IPS-18a (cell line): ENCODE results near the gene TOGARAM1.

ENCODE experiments used
- H3K27ac ChIP-seq: one replicate; pipeline ENCODE4 v1.5.1; 2013; ENCODE audit warnings: low read length
- H3K27me3 ChIP-seq: one replicate; pipeline ENCODE4 v1.6.1; 2013; ENCODE audit warnings: mild to moderate bottlenecking, low read length; ENCODE audit not compliant: control insufficient read depth, insufficient read depth
- H3K36me3 ChIP-seq: one replicate; pipeline ENCODE4 v1.6.1; 2013; ENCODE audit warnings: low read depth, low read length; ENCODE audit not compliant: control insufficient read depth
- H3K4me1 ChIP-seq: one replicate; pipeline ENCODE4 v1.6.1; 2013; ENCODE audit warnings: low read depth, low read length; ENCODE audit not compliant: control insufficient read depth
- H3K4me3 ChIP-seq: one replicate; pipeline ENCODE4 v1.5.1; 2013; ENCODE audit warnings: low read length
- H3K9ac ChIP-seq: one replicate; pipeline ENCODE4 v1.6.1; 2013; ENCODE audit warnings: mild to moderate bottlenecking, low read length, moderate library complexity
- H3K9me3 ChIP-seq: one replicate; pipeline ENCODE4 v1.6.1; 2013; ENCODE audit warnings: low read depth, low read length; ENCODE audit not compliant: control insufficient read depth

Gene TOGARAM1, protein sequence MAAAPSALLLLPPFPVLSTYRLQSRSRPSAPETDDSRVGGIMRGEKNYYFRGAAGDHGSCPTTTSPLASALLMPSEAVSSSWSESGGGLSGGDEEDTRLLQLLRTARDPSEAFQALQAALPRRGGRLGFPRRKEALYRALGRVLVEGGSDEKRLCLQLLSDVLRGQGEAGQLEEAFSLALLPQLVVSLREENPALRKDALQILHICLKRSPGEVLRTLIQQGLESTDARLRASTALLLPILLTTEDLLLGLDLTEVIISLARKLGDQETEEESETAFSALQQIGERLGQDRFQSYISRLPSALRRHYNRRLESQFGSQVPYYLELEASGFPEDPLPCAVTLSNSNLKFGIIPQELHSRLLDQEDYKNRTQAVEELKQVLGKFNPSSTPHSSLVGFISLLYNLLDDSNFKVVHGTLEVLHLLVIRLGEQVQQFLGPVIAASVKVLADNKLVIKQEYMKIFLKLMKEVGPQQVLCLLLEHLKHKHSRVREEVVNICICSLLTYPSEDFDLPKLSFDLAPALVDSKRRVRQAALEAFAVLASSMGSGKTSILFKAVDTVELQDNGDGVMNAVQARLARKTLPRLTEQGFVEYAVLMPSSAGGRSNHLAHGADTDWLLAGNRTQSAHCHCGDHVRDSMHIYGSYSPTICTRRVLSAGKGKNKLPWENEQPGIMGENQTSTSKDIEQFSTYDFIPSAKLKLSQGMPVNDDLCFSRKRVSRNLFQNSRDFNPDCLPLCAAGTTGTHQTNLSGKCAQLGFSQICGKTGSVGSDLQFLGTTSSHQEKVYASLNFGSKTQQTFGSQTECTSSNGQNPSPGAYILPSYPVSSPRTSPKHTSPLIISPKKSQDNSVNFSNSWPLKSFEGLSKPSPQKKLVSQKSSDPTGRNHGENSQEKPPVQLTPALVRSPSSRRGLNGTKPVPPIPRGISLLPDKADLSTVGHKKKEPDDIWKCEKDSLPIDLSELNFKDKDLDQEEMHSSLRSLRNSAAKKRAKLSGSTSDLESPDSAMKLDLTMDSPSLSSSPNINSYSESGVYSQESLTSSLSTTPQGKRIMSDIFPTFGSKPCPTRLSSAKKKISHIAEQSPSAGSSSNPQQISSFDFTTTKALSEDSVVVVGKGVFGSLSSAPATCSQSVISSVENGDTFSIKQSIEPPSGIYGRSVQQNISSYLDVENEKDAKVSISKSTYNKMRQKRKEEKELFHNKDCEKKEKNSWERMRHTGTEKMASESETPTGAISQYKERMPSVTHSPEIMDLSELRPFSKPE (N-terminal part only)

DNA sequence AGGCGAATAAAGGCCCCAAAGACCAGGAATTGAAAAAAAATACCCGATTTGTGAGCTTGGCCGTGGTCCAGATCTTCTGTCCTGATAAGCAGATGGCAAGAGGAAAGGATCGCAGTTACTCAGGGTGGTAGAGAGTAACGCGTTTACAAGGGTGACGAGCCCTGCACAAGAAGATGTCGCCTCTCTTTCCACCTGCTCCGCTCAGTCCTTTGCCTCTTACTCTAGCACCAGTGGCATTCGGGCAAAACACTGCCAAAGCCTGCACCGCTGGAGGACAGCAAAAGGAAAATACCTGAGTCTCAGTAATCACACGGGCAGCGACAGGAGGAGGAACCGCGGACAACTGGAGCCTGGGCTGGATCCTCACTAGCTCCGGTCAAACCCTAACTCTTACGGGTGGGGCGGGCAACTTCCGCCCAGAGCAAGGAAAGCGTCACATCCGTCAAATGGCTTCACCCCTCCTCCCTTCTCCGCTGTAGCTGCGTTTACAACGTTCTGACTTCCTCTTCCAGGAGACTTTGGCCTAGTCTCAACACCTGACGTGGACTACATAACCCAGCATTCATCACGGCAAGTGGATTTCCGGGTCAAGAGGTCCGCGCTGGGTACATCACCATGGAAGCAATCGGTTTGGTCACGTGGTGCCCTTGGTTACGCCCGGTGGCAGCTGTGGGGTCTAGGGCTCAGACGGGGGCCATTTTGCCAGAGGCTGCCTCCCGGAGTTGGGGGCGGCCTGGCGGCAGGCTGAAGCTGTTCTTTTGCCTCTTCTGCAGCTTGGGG, at the start of gene TOGARAM1, which contains the start of gene KLHL28:
TOGARAM1 (plus strand) TSS at position 637 of the 780 bp plus-strand sequence. CDS start 232 bp downstream, outside the sequence.
KLHL28 (minus strand) TSS at position 394 of the 780 bp plus-strand sequence. CDS start 16,019 bp downstream, outside the sequence.
- Histone ChIP-seq H3K4me1 (peaks cover 26% of the 10 kb centered on the region), H3K4me3 (peak within 1 kb of the TSS; percentile 78), H3K9me3 (no peaks in the 10 kb centered on the region)

DNA sequence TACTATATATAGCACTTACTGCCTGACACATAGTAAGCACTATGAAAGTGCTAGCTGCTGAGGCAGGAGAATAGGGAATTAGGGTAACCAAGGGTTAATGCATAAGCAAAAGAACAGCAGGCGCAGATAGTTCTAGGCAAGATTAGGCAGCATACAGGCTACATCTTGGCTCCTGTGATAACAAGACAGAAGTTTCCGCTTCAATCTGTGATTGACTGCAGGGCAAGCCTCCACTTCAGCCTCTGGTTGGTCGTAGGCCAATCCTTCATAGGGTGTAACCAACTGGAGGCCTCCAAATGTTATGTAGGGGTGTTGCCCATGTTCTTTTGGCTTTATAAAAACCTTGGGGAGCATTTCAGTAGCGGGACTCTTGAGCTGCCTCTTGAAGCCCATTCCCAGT, 47.1 kb upstream of the TOGARAM1 start:
- H3K9me3 ChIP-seq, result no peaks in the 10 kb centered on the region
- H3K4me3 ChIP-seq, result no peak overlapping the region
- H3K27me3 ChIP-seq, result no peaks in the 10 kb centered on the region
- H3K27ac ChIP-seq, result no peak overlapping the region
- H3K4me1 ChIP-seq, result peaks cover 7% of the 10 kb centered on the region
- H3K36me3 ChIP-seq, result no peaks in the 10 kb centered on the region
- no peak overlapping the region for H3K9ac ChIP-seq

More for the DNA sequence above, at the start of gene TOGARAM1, which contains the start of gene KLHL28:
- Histone ChIP-seq H3K9ac (peak within 1 kb of the TSS; percentile 80), H3K27ac (peak within 1 kb of the TSS; percentile 78), H3K36me3 (no peaks in the 10 kb centered on the region), H3K27me3 (no peaks in the 10 kb centered on the region)

DNA sequence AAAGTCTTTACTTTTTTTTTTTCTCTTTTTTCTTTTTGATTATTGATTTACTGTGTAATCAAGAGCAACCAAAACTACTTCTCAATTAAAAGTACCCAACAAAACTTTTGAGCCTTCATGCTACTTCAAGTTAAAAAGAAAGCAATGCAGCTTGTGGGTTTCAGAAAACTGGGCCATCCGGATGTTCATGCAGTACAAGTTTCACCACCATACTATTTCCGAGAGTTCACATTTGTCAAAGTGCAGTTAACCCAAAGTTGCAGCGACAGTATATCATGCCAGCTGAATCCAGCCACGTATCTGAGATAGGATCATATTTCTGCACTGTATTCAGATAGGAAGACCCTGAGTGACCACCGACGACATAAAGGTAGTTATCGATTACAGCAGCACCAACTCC, 33.2 kb upstream of the TOGARAM1 start:
- Histone ChIP-seq H3K27me3 (no peaks in the 10 kb centered on the region), H3K4me1 (no peaks in the 10 kb centered on the region), H3K27ac (no peak overlapping the region), H3K4me3 (no peak overlapping the region), H3K36me3 (no peaks in the 10 kb centered on the region), H3K9me3 (no peaks in the 10 kb centered on the region), H3K9ac (no peak overlapping the region)

DNA sequence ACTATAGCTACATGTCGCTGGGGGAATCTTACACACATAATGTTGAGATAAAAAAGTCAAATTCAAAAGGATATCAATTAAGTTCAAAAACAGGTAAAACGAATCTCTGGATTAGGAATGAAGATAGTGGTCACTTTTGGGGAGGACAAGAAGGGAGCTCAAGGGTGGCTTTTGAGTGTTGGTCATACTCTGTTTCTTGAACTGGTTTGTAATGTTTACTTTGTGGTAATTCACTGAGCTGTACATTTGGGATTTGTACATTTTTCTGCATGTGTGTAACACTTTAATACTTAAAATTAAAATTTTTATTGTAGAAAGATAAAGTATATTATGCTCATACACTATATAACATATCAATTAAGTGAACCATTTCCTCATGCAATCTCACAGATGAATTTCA, 26.8 kb upstream of the TOGARAM1 start:
- H3K4me3 ChIP-seq, result no peak overlapping the region
- no peak overlapping the region for H3K9ac ChIP-seq
- no peaks in the 10 kb centered on the region for H3K36me3 ChIP-seq
- no peaks in the 10 kb centered on the region for H3K4me1 ChIP-seq
- no peaks in the 10 kb centered on the region for H3K27me3 ChIP-seq
- no peak overlapping the region for H3K27ac ChIP-seq
- H3K9me3 ChIP-seq, result no peaks in the 10 kb centered on the region

DNA sequence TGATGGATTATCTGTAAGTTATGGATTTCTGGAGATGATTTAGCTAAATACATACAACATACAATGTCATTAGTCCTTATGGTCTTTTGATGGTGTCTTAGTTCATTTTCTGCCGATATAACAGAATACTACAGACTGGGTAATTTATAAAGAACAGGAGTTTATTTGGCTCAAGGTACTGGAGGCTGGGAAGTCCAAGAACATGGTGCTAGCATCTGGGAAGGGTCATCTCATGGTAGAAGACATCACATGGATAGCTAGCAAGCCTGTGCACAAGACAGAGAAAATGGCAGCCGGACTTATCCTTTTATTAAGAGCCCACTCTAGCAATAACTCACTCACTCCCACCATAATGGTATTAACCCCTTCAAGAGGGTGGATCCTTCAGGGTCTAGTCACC, 24.4 kb upstream of the TOGARAM1 start:
- Histone ChIP-seq H3K4me1 (no peaks in the 10 kb centered on the region), H3K36me3 (no peaks in the 10 kb centered on the region), H3K9me3 (no peaks in the 10 kb centered on the region), H3K27me3 (no peaks in the 10 kb centered on the region), H3K9ac (no peak overlapping the region), H3K27ac (no peak overlapping the region), H3K4me3 (no peak overlapping the region)

DNA sequence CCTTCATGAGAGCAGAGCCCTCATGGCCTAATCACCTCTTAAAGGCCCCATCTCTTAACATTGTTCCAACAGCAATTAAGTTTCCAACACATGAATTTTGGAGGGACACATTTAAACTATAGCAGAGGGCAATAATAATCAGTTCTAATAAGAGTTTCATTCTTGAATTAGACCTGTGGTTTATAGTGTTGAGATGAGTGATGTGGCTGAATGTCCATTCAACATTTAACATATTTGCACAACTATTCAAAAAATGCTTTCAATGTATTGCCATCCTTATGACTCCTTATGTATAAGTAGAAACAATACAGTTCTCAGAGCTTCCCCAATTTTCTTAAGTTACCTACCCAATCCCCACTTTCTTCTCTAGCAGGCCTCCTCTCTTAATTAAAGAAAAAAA, 21.8 kb upstream of the TOGARAM1 start:
- H3K27ac ChIP-seq, result no peak overlapping the region
- H3K9me3 ChIP-seq, result no peaks in the 10 kb centered on the region
- H3K9ac ChIP-seq, result no peak overlapping the region
- H3K4me1 ChIP-seq, result no peaks in the 10 kb centered on the region
- no peaks in the 10 kb centered on the region for H3K27me3 ChIP-seq
- H3K4me3 ChIP-seq, result no peak overlapping the region
- H3K36me3 ChIP-seq, result peaks cover 6% of the 10 kb centered on the region

DNA sequence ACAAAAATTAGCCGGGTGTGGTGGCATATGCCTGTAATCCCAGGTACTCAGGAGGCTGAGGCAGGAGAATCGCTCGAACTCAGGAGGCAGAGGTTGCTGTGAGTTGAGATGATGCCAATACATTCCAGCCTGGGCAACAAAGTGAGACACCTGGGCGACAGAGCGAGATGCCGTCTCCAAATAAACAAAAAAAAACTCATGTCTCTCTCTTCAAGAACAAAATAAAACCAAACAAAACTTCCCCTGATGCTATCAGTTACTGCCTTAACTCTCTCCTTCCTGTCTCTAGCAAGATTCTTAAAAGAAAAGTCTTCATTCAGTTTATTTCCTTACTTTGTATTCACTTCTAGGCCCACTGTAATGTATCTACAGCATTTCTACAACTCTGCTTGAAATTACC, 21.0 kb upstream of the TOGARAM1 start:
- no peaks in the 10 kb centered on the region for H3K9me3 ChIP-seq
- H3K36me3 ChIP-seq, result peaks cover 8% of the 10 kb centered on the region

DNA sequence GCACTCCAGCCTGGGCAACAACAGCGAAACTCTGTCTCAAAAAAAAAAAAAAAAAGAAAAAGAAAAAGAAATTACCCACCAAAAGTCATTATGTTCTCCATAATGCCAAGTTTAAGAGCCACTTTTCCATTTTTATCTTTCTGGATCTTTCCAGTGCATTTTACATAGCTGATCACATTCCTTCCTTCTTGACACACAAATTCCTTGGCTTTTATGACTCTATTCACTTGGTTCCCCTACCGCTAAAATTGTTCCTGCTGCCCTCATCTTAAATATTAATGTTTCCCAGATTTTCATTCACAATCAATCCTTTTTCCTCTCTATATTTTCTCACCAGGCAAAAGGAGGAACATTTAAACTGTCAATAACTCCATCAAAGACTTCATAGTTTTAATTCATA, 20.4 kb upstream of the TOGARAM1 start:
- no peak overlapping the region for H3K9ac ChIP-seq
- H3K4me3 ChIP-seq, result no peak overlapping the region
- no peaks in the 10 kb centered on the region for H3K9me3 ChIP-seq
- H3K27me3 ChIP-seq, result no peaks in the 10 kb centered on the region
- no peaks in the 10 kb centered on the region for H3K4me1 ChIP-seq
- H3K27ac ChIP-seq, result no peak overlapping the region
- H3K36me3 ChIP-seq, result peaks cover 8% of the 10 kb centered on the region

More for the DNA sequence above, 21.0 kb upstream of the TOGARAM1 start:
- Histone ChIP-seq H3K4me1 (no peaks in the 10 kb centered on the region), H3K27ac (no peak overlapping the region), H3K27me3 (no peaks in the 10 kb centered on the region), H3K4me3 (no peak overlapping the region), H3K9ac (no peak overlapping the region)

DNA sequence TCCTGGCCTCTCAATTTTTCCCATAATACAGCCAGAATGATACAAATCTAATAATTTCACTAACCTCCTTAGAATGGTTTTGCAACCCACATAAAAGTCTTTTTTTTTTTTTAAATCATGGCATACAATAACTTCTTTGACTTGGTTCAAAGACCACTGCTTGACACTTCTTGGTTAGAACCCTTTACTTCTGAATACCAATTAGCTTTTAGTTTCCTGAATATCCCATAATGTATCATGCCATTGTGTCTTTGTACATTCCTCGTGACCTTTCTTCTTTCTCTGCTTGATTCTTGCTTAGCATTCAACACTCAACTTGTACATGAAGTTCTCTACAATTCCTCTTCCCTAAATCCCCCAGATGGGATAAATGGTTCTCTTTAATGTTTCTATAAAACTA, 19.6 kb upstream of the TOGARAM1 start:
- Histone ChIP-seq H3K4me1 (no peaks in the 10 kb centered on the region), H3K4me3 (no peak overlapping the region), H3K9me3 (no peaks in the 10 kb centered on the region), H3K36me3 (peaks cover 8% of the 10 kb centered on the region), H3K27me3 (no peaks in the 10 kb centered on the region), H3K27ac (no peak overlapping the region), H3K9ac (no peak overlapping the region)

DNA sequence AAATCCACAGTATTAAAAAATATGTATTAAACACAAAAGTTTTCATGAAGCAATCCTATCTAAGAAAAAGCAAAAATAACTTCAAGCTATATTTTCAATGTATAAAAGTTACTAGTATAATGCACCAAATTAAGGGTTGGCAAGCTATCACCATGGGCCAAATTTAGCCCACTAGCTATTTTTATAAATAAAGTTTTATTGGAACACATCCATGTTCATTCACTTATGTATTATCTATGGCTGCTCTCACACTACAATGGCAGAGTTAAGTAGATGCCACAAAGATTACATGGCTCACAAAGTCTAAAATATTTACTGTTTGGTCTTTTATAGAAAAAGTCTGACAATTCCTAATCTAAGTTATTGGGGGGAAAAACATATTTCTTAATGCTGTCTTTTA, 17.9 kb upstream of the TOGARAM1 start:
- Histone ChIP-seq H3K36me3 (peaks cover 8% of the 10 kb centered on the region), H3K4me3 (no peak overlapping the region), H3K9ac (no peak overlapping the region), H3K27ac (no peak overlapping the region), H3K9me3 (no peaks in the 10 kb centered on the region), H3K4me1 (no peaks in the 10 kb centered on the region), H3K27me3 (no peaks in the 10 kb centered on the region)
